Measurements from ENCODE around the gene TENM3. TPM values are rescaled to one million over a fixed set of nuclear protein-coding genes. Genes with fewer than 3 reads are reported as not detected.

TENM3 gene
- total RNA-seq, 4 donors from 2014 or later = 3.4 to 9.8 (median 6.9) TPM

DNA sequence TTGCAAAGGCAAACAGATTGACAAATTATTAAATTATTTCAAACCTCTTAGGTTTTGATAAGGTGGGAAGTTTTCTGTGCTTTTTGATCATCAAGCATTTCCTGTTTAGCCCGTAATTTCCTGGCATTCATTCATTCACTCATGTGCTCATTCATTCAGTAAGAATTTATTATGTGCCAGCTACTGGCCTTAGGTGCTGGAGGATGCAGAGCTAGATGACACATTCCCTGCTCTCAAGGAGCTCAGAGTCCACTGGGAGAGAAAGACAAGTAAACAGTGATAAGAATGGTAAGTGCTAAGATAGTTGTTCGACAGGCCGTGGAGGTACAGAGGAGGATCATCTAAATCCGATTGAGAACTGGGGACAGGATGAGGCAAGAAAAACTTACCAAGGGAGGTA lies 520.9 kb downstream of the TENM3 start:
- WGBS, 2 donors (ENCODE audit: low coverage in 1 of 2) = 62 to 75% methylated on average over 3 to 4 of the region's 4 CpGs
- no peaks in the 10 kb centered on the region for H3K27me3 ChIP-seq
- no peak overlapping the region for H3K4me3 ChIP-seq
- no peak for TF ChIP-seq POLR2AphosphoS5 (IDR thresholded peaks at IDR 0.05)
- TF ChIP-seq EP300 (IDR thresholded peaks at IDR 0.05; ENCODE audit: low read depth) = no peak
- no peak for TF ChIP-seq POLR2A (IDR thresholded peaks at IDR 0.05)
- TF ChIP-seq, protein P1, sequence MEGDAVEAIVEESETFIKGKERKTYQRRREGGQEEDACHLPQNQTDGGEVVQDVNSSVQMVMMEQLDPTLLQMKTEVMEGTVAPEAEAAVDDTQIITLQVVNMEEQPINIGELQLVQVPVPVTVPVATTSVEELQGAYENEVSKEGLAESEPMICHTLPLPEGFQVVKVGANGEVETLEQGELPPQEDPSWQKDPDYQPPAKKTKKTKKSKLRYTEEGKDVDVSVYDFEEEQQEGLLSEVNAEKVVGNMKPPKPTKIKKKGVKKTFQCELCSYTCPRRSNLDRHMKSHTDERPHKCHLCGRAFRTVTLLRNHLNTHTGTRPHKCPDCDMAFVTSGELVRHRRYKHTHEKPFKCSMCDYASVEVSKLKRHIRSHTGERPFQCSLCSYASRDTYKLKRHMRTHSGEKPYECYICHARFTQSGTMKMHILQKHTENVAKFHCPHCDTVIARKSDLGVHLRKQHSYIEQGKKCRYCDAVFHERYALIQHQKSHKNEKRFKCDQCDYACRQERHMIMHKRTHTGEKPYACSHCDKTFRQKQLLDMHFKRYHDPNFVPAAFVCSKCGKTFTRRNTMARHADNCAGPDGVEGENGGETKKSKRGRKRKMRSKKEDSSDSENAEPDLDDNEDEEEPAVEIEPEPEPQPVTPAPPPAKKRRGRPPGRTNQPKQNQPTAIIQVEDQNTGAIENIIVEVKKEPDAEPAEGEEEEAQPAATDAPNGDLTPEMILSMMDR (IDR thresholded peaks at IDR 0.05) = no peak
- in situ Hi-C loops (cut with MboI; ENCODE audit: low pct_ligation_motif_present in 1 of 4, low pct_unique_long_range_greater_than_20kb in 1 of 4, low sequenced_read_pairs in 3 of 4) (no loop called here), intact Hi-C loops (cut with DNase I; ENCODE audit: low total_unique reads) (loop anchor here (5.0 kb wide), 1 partner anchor 363 kb away; no protein-coding TSS in a partner anchor)
- H3K27ac ChIP-seq = no peak overlapping the region
- no peaks in the 10 kb centered on the region for H3K36me3 ChIP-seq
- DNase-seq = no peak
- no peaks in the 10 kb centered on the region for H3K4me1 ChIP-seq
- no peaks in the 10 kb centered on the region for H3K9me3 ChIP-seq

DNA sequence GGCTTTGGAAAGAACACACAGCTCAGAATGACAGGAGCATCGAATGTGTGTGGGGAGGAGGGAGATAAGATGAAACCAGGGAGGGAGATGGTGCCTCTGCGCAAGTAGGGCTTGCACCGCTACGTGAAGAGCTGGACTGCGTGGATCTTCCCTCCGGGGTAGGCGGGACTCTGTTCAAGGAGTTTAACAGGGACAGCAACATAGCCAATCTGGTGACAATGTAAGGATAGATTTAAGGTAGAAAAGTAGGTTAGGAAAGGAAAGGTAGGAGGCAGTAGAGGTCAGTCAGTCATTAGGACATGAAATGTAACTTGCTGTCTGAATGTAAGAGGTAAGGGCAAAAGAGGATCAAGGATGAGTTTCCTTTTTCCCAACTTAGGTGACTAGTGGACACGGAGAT lies 521.4 kb downstream of the TENM3 start:
- 82 to 84% methylated on average over 8 of the region's 8 CpGs for WGBS, 2 donors (ENCODE audit: low coverage in 1 of 2)
- TF ChIP-seq EP300 (IDR thresholded peaks at IDR 0.05; ENCODE audit: low read depth) = no peak
- TF ChIP-seq, protein P1 (IDR thresholded peaks at IDR 0.05) = no peak
- no peak for TF ChIP-seq POLR2AphosphoS5 (IDR thresholded peaks at IDR 0.05)
- no peak for TF ChIP-seq POLR2A (IDR thresholded peaks at IDR 0.05)
- intact Hi-C loops (cut with DNase I; ENCODE audit: low total_unique reads) = loop anchor here (5.0 kb wide), 1 partner anchor 363 kb away; no protein-coding TSS in a partner anchor
- no peak overlapping the region for H3K27ac ChIP-seq
- no peak for DNase-seq
- H3K4me3 ChIP-seq = no peak overlapping the region
- no peaks in the 10 kb centered on the region for H3K27me3 ChIP-seq
- in situ Hi-C loops (cut with MboI; ENCODE audit: low pct_ligation_motif_present in 1 of 4, low pct_unique_long_range_greater_than_20kb in 1 of 4, low sequenced_read_pairs in 3 of 4) = no loop called here
- no peaks in the 10 kb centered on the region for H3K36me3 ChIP-seq
- H3K4me1 ChIP-seq = no peaks in the 10 kb centered on the region
- H3K9me3 ChIP-seq = no peaks in the 10 kb centered on the region

GRCh38 chr4:182765987-182766856 lies 523.0 kb downstream of the TENM3 start:
- DNase-seq = no peak
- WGBS, 2 donors (ENCODE audit: low coverage in 1 of 2) = 60 to 73% methylated on average over 7 of the region's 7 CpGs

GRCh38 chr4:182766857-182767250 lies 523.7 kb downstream of the TENM3 start:
- TF ChIP-seq EP300 (IDR thresholded peaks at IDR 0.05; ENCODE audit: low read depth) = no peak
- TF ChIP-seq, protein P1 (IDR thresholded peaks at IDR 0.05) = no peak
- TF ChIP-seq POLR2A (IDR thresholded peaks at IDR 0.05) = no peak
- no peak for TF ChIP-seq POLR2AphosphoS5 (IDR thresholded peaks at IDR 0.05)
- in situ Hi-C loops (cut with MboI; ENCODE audit: low pct_ligation_motif_present in 1 of 4, low pct_unique_long_range_greater_than_20kb in 1 of 4, low sequenced_read_pairs in 3 of 4) = no loop called here

More at GRCh38 chr4:182765987-182766856, 523.0 kb downstream of the TENM3 start:
- in situ Hi-C loops (cut with MboI; ENCODE audit: low pct_ligation_motif_present in 1 of 4, low pct_unique_long_range_greater_than_20kb in 1 of 4, low sequenced_read_pairs in 3 of 4) = no loop called here
- H3K27ac ChIP-seq = peak overlapping the region in 1 of 4 donors; percentile 11
- intact Hi-C loops (cut with DNase I; ENCODE audit: low total_unique reads) = no loop called here
- no peaks in the 10 kb centered on the region for H3K36me3 ChIP-seq
- H3K9me3 ChIP-seq = no peaks in the 10 kb centered on the region
- H3K27me3 ChIP-seq = no peaks in the 10 kb centered on the region
- H3K4me1 ChIP-seq = no peaks in the 10 kb centered on the region
- TF ChIP-seq EP300 (IDR thresholded peaks at IDR 0.05; ENCODE audit: low read depth) (no peak), POLR2AphosphoS5 (IDR thresholded peaks at IDR 0.05) (no peak), POLR2A (IDR thresholded peaks at IDR 0.05) (no peak)
- TF ChIP-seq, protein P1 (IDR thresholded peaks at IDR 0.05) = no peak
- H3K4me3 ChIP-seq = no peak overlapping the region

More at GRCh38 chr4:182766857-182767250, 523.7 kb downstream of the TENM3 start:
- no peaks in the 10 kb centered on the region for H3K27me3 ChIP-seq
- H3K27ac ChIP-seq = peak overlapping the region in 1 of 4 donors; percentile 11
- 90 to 94% methylated on average over 3 to 5 of the region's 5 CpGs for WGBS, 2 donors (ENCODE audit: low coverage in 1 of 2)
- no peak for DNase-seq
- H3K36me3 ChIP-seq = no peaks in the 10 kb centered on the region
- H3K4me1 ChIP-seq = no peaks in the 10 kb centered on the region
- intact Hi-C loops (cut with DNase I; ENCODE audit: low total_unique reads) = no loop called here
- H3K9me3 ChIP-seq = no peaks in the 10 kb centered on the region
- H3K4me3 ChIP-seq = no peak overlapping the region
